ENCODE data around the gene ESYT1.

ESYT1 gene

DNA sequence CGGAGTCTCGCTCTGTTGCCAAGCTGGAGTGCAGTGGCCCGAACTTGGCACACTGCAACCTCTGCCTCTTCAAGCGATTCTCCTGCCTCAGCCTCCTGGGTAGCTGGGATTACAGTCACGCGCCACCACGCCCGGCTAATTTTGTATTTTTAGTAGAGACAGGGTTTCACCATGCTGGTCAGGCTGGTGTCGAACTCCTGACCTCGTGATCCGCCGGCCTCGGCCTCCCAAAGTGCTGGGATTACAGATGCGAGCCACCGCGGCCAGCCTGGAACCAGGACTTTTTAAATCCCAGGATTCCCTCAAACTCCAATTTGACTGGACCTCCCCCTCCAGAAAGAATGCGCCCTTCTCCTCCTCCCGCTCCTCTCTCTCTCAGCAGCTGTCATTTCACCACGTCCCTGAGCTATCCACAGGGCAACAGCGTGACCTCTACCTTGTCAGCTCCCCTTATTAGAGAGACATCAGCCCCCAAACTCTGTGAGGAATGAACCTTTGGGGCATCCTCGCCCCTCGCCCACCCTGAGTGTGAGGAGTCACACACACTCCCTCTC, 2.0 kb downstream of the ESYT1 start:
- TF ChIP-seq GATA2 (IDR thresholded peaks at IDR 0.05; ENCODE audit: low read depth, low read length) (no peak), GATA3 (IDR thresholded peaks at IDR 0.05; ENCODE audit: low read depth, low read length) (no peak)

DNA sequence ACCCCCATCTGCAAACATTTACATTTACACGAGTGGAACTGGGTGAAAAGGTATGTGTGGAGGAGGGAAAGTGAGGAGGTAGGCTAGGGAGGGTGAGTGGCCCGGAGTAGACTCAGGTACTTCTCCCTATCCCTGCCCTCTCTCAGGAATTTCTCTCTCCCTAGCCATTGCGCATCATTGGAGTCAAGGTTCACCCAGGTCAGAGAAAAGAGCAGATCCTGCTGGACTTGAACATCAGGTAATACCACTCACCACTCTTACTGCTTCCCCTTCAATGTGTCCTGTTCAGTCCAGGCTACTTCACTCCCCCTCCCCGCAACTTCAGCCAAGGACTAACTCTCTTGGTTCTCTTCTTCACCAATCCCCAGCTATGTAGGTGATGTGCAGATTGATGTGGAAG, 2.8 kb downstream of the ESYT1 start:
- TF ChIP-seq GATA2 (IDR thresholded peaks at IDR 0.05; ENCODE audit: low read depth, low read length) (no peak), GATA3 (IDR thresholded peaks at IDR 0.05; ENCODE audit: low read depth, low read length) (no peak)

DNA sequence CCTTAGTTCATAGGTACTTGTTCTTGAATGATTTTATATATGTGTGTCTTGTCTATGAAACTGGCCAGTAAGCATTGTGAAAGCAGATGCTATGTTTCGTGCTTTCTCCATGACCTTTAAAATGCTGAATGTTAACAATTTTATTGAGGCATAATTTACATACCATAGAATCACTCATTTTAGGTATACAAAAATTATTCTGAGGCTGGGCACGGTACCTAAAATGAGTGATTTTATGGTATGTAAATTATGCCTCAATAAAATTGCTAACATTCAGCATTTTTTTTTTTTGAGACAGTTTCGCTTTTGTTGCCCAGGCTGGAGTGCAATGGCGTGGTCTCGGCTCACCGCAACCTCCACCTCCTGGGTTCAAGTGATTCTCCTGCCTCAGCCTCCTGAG, 6.8 kb downstream of the ESYT1 start:
- TF ChIP-seq GATA3 (IDR thresholded peaks at IDR 0.05; ENCODE audit: low read depth, low read length) (no peak), GATA2 (IDR thresholded peaks at IDR 0.05; ENCODE audit: low read depth, low read length) (no peak)

DNA sequence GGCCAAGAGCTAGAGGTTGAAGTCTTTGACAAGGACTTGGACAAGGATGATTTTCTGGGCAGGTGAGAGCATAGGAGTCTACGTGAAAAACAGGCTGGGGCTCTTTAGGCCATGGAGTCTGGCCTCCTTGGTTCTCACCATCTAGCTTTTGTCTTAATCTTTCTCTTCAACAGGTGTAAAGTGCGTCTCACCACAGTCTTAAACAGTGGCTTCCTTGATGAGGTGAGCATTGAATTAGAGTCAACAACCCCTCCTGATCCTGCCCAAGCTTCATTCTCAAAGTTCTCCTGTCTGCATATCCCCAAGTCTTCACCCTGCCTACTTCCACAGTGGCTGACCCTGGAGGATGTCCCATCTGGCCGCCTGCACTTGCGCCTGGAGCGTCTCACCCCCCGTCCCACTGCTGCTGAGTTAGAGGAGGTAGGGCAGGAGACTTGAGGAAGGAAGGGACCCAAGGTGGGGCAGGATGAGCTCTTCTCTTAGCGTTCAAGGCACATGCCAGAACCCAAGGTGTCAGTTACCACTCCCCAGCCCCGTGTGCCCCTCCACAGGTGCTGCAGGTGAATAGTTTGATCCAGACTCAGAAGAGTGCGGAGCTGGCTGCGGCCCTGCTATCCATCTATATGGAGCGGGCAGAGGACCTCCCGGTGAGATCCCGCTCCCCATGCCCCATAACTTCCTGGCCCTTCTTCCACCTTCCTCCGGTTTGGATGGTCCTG, 9.9 kb downstream of the ESYT1 start:
- no peak for TF ChIP-seq GATA2 (IDR thresholded peaks at IDR 0.05; ENCODE audit: low read depth, low read length)
- TF ChIP-seq GATA3 (IDR thresholded peaks at IDR 0.05; ENCODE audit: low read depth, low read length) = no peak

DNA sequence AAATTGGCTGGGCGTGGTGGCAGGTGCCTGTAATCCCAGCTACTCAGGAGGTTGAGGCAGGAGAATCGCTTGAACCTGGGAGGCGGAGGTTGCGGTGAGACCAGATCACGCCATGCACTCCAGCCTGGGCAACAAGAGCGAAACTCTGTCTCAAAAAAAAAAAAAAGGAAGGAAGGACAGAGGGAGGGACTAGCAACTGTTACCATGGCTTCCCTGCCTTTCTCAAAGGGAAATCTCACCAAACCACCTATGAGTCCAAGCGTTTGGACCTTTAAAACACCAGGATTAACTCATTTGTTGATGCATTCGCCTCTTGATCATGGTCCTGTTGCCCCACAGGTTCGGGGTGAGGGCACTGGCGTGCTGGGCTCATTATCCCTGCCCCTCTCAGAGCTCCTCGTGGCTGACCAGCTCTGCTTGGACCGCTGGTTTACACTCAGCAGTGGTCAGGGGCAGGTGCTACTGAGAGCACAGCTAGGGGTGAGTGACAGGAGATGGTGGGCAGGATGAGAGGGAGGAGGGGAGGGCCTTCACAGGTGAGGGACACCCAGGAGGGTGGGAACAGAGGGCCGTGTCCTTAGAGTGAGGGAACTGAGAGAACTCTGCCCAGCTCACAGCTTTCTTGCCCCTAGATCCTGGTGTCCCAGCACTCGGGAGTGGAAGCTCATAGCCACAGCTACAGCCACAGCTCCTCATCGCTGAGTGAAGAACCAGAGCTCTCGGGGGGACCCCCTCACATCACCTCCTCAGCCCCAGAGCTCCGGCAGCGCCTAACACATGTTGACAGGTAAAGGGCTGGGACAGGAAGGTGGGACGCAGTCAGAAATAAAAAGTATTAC, 14.1 kb downstream of the ESYT1 start:
- TF ChIP-seq GATA3 (IDR thresholded peaks at IDR 0.05; ENCODE audit: low read depth, low read length) (no peak), GATA2 (IDR thresholded peaks at IDR 0.05; ENCODE audit: low read depth, low read length) (no peak)

DNA sequence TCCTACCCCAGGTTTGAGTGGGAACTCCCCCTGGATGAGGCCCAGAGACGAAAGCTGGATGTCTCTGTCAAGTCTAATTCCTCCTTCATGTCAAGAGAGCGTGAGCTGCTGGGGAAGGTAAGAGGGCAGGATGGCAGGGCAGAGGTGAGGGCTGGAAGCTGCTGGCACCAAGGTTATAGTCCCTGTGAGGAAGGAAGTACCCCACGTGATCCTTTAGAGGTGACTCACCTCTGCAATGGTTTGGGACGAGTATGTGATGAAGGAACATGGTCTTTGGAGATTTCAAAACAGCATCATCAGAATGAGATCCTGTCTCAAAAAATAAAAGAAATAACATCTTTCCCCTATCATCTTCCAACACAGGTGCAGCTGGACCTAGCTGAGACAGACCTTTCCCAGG, 15.2 kb downstream of the ESYT1 start:
- TF ChIP-seq GATA3 (IDR thresholded peaks at IDR 0.05; ENCODE audit: low read depth, low read length) = no peak
- no peak for TF ChIP-seq GATA2 (IDR thresholded peaks at IDR 0.05; ENCODE audit: low read depth, low read length)

DNA sequence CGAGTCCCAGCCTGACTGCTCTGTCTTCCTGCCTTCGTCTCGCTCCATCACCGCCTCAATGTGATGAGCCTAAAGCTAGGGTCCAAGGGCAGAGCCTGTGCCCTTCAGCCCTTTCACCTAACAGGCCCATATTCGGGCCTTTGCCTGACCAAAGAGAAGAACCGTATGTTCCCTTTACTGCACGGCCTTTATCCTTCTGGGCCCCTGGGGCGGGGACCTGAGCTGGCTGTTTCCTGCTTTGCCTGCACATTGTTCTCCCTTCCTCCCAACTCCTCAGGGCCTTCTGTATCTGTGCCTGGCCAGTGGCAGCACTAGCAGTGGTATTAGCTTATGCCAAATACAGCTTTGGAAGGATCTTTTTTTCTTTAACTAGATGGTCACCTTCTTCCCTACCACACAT, 15.8 kb downstream of the ESYT1 start:
- no peak for TF ChIP-seq GATA3 (IDR thresholded peaks at IDR 0.05; ENCODE audit: low read depth, low read length)
- no peak for TF ChIP-seq GATA2 (IDR thresholded peaks at IDR 0.05; ENCODE audit: low read depth, low read length)

DNA sequence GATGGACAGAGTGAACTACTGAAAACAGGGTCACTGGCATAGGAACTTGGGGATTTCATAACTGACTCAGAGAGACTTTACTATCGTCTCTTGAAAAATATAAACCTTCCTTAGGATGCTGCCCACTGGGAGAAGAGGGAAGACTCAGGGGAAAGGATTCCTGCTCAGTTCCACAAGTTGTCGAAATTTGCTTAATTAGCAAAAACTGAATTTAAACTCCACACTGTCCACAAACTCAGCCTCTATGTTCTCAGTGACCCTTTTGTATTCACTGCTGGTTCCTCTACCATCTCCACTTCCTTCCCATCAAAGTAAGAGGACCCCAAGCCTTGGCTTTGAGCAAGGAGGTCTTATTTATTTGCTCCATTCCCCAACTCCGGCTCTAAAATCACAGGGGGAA, 17.1 kb downstream of the ESYT1 start:
- no peak for TF ChIP-seq GATA3 (IDR thresholded peaks at IDR 0.05; ENCODE audit: low read depth, low read length)
- TF ChIP-seq GATA2 (IDR thresholded peaks at IDR 0.05; ENCODE audit: low read depth, low read length) = no peak

- TF ChIP-seq GATA2 (IDR thresholded peaks at IDR 0.05; ENCODE audit: low read depth, low read length) (no peak), GATA3 (IDR thresholded peaks at IDR 0.05; ENCODE audit: low read depth, low read length) (no peak)
Measured at GRCh38 chr12:56146492-56147460, 18.7 kb downstream of the ESYT1 start.

DNA sequence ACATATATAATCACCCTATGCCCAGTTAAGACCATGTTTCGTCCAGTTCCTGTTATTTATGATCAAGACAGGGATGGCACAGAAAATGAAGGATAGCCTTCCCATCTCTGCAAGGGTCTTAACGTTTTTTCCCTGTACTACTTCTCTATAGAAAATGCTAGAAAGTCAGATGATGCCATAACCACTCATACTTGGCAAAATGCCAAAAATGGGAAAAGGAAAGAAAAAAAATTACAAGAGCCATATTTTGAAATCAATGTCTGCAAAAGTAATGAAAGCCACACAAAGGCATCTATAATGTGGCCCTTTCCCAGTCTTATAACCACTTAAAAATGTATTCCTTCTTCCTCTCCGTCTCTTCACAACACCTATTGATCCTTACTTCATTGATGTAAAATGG, 22.5 kb downstream of the ESYT1 start:
- TF ChIP-seq GATA3 (IDR thresholded peaks at IDR 0.05; ENCODE audit: low read depth, low read length) (no peak), GATA2 (IDR thresholded peaks at IDR 0.05; ENCODE audit: low read depth, low read length) (no peak)

- TF ChIP-seq GATA3 (IDR thresholded peaks at IDR 0.05; ENCODE audit: low read depth, low read length) (no peak), GATA2 (IDR thresholded peaks at IDR 0.05; ENCODE audit: low read depth, low read length) (no peak)
Measured at GRCh38 chr12:56151672-56152131, 23.6 kb downstream of the ESYT1 start.

- TF ChIP-seq GATA2 (IDR thresholded peaks at IDR 0.05; ENCODE audit: low read depth, low read length) (no peak), GATA3 (IDR thresholded peaks at IDR 0.05; ENCODE audit: low read depth, low read length) (no peak)
Measured at GRCh38 chr12:56152132-56152755, 24.2 kb downstream of the ESYT1 start, which contains the start of gene MYL6B. Gene MYL6B, plus strand, starts transcription at chr12:56152587. Its CDS starts 1,332 bp downstream, at chr12:56153919.
